WI38 (cell line): ENCODE measurements around the gene CCDC187.

Experiments
- H3K4me3 ChIP-seq: 2 replicates; pipeline ENCODE4 v1.5.1; 2011; ENCODE audit warnings: low read depth, mild to moderate bottlenecking, control low read depth, low read length
- CTCF ChIP-seq: IDR thresholded peaks from 2 replicates; pipeline ENCODE4 v1.5.1; 2012; ENCODE audit warnings: low read depth, mild to moderate bottlenecking, control low read depth, low read length

CCDC187 gene

DNA sequence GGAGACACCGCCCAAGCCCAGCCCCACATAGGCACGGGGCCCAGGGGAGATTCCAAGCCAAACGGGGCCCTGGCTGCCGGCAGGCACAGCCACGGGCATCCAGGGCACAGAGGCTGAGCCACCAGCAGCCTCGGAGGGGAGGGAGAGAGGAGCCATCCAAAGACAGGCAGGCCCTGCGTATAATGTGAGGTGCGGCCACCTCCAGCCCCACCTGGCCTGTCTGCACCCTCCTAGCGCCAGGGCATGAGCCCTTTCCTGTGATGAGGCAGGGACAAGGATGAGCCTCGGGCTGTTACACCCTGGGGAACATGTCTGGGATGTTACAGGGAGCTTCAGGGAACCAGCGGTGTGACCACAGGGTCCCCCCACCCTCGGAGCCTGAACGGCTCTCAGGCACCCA is 1.1 kb upstream of the CCDC187 start:
- no peak for TF ChIP-seq CTCF
- no peak overlapping the region for H3K4me3 ChIP-seq

DNA sequence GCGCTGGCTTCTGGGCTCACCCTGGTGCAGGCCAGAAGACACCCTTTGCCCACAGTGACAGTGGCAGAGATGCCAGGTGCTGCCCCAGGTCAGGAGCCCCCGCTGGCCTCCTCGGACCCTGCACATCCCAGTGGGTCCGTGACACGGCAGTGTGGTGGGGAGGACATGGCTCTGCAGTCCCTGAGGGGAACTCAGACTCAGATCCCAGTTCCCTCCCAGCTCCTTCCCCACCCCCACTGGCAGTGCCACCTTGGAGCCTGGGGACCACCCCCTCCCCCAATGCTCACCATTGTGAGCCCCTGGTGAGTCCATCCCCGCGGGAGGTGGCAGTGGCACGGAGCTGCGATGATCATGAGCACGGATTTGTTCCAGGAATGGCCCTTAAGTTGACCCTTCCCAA is 562 bp upstream of the CCDC187 start:
- no peak overlapping the region for H3K4me3 ChIP-seq
- no peak for TF ChIP-seq CTCF

DNA sequence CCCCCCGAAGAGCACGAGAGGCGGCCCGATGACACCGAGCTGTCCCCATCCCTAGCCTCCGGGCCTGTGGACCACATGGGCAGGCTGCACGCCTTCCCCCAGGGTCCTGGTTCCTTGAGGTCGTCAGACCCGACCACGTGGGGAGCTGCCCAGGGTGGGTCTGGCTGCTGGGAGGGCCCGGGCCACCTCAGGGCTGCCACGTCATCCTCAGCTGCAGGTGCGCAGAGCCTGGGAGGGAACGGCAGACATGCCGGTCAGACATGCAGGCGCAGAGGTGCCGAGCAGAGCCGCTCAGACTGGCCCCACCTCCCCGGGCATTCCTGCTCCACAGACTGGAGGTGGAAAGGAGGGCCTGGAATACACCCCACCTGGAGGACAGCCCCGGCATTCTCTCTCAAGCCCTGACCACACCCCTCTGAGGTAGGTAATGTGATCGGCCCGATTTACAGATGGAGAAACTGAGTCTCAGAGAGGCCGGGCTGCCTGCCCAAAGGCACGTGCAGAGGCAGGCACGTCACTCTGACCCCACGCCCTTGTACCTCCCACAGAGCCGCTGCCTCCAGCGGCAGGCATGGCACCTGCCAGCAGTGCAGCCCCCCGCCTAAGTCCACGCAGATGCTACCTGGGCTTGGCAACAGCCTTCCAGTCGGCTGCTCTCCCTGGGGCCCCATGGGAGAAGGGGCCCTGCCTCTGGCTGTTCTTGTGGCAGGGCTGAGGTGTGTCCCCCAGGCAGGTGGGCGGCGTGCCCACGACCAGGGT is 649 bp downstream of the CCDC187 start:
- no peak for TF ChIP-seq CTCF
- no peak overlapping the region for H3K4me3 ChIP-seq

DNA sequence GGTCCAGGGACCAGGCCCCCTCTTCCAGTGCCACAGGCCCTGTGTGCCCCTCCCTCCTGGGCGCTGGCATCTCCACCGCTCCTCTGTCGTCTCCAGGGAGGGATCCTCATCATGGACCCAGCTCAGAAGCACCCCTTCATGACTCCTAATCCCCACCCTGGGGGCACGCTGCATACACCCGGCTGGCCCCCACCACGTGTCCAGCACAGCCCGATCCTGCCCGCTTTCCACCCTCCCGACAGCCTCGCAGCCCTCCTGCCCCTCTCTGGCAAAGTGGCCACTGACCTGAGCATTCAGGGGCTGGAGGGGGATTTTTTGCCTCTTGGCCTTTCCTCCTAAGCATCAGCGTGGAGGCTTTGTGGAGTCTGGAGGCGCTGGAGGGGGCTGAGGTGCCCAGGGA is 1.4 kb downstream of the CCDC187 start:
- no peak overlapping the region for H3K4me3 ChIP-seq
- no peak for TF ChIP-seq CTCF

GRCh38 chr9:136300866-136301265 is 3.0 kb downstream of the CCDC187 start:
- H3K4me3 ChIP-seq = no peak overlapping the region

GRCh38 chr9:136300016-136300545 is 3.8 kb downstream of the CCDC187 start:
- TF ChIP-seq CTCF = no peak
- no peak overlapping the region for H3K4me3 ChIP-seq

More at GRCh38 chr9:136300866-136301265, 3.0 kb downstream of the CCDC187 start:
- no peak for TF ChIP-seq CTCF

DNA sequence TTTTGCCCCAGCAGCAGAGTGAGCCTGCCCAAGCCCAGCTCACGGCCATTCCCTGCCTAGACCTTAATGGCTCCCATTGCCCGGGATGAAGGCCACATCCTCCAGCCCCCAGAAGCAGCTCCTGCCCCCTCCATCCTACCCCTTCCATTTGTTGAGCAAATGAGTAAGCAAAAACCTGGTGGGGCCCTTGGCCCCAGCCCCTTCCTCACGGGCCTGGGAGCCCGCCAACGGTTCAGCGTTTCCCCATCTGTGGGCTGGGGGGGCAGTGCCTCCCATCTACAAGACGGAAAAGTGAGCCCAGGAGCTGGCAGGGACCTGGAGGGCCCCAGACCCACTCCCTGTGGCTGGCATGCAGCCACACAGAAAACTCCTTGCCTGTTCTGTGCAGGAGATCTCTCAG is 4.4 kb downstream of the CCDC187 start:
- no peak overlapping the region for H3K4me3 ChIP-seq
- no peak for TF ChIP-seq CTCF
